GM18499 (cell line): ENCODE data around the gene NAA38.
A peak's percentile ranks its signal among the peaks of the same experiment; 100 is the strongest.
"Not testable (repeated sequence)": the region's sequence is repeated elsewhere in the genome, so short reads cannot be mapped to it uniquely, and the experiment has no call there.

Source experiments
- ATAC-seq: cut with Tn5 transposase; IDR thresholded peaks from one replicate; pipeline ENCODE4 v1.9.1; 2021; ENCODE audit warnings: moderate number of reproducible peaks; ENCODE audit not compliant: insufficient read depth, unreplicated experiment

NAA38 gene

DNA sequence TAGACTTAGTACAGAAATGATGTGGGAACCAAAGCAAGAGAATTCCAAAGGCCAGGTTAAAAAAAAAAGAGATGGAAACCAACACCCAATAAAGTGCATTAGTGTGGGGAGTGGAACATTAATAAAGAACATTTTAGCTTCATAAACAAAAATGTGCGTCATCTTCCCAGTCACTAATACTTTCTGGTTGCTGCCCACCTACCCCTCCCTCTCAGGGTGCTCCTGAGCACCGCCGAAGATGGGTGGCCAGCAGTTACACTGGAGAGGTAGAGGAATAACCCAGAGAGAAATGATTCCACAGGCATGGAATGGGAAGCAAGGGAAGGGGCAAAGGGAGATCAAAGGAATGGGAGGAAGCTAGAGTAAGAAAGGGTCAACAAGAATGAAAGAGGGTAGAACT lies 25.3 kb upstream of the NAA38 start:
- no peak for ATAC-seq

DNA sequence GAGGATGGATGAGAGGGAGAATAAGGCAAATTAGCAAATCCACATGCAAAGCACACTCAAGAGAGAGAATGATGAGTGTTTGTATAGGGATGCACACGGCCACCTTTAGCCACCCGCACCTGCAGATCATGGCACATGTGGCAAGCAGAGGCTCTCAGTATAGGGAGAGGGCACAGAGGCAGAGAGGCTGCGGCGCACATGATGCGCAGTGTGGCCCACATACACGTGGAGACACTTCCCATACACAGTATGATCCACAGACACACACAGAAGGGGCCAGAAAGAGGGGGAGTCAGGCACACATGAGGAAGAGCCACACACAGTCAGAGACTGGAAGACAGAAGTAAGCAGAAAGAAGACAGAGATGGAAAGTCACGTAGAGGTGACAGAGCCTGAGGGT lies 24.7 kb upstream of the NAA38 start:
- no peak for ATAC-seq

DNA sequence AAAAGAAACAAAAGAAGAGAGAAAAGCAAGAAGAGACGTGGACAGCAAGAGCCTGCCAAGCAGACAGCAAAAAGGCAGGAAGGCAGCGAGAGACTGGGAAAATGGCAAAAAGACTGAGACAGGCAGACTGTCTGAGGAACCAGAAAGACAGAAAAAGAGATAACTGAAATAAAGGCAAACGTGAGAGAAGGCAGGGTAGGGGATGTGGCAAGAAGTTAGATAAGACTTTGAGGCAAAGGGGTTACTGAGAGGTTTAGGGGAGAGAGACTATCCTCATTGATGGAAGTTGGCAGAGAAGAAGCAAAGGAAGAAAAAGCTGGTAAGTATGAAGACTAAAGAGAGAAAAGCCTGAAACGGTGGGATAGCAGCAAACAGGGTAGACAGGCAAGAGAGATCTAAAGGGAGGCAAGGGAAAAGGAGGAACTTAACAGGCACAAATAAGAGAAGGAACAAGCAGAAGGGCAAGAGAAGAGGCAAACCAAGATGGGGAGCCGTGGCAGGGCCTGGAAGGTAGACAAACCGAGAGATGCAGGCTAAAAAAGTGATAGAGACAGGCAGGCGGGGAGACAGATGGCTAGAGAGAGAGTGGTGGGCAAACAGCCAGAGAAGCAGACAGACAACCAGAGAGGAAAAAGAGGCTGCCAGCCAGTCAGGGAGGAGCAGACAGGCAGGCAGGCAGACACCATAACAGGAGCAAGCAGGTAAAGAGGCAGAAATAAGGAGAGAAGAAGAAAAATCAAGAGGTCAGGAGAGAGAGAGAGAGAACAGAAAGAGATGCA lies 24.1 kb upstream of the NAA38 start:
- ATAC-seq: no peak

DNA sequence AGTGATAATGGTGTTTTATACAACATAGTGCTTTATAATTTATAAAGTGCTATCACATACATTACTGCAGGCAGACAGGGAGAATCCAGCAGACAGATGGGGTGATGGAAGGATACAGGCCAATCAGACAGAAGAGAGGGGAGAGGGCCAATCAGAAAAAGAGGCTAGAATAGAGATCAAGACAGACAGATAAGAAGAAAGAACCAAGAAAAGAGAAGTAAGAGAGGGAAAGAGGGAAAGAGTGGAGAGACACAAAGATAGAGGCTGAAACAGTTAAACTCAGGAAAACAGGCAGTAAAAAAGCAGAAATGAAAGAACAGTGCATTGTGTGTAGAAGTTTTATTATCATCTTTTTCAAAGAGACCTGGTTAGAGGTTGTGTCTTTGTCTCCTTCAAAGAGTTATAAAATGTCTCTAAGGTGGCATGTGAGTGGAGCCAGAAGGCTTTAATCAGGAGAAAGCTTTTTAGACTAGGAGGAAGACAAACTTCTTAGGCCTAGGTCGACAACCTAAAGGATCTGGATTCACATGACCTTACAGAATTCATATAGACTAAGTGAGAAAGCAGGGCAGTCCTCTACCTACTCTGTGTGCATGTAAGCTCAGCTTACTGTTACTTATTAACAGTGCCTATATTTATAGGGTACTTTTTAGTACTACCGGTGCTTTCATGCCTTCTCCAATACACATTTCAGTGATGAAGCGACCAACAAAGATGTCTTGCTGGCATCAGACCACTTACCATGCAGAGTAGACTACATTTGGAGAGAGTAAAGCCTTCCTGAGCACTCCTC lies 22.9 kb upstream of the NAA38 start:
- no peak for ATAC-seq

DNA sequence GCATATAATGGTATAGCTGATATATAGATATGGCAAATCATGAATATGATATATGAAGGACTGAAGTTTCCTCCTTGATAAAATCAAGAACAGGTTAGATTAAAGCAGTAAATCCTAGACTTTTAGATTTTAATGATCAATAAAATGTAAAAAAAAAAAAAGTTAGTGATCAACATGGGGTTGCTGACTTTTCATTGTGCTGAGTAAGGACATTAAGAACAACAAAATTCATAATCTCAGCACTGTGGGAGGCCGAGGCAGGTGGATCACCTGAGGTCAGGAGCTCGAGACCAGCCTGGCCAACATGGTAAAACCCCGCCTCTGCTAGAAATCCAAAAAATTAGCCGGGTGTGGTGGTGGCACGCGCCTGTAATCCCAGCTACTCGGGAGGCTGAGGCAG lies 20.9 kb upstream of the NAA38 start:
- no peak for ATAC-seq

DNA sequence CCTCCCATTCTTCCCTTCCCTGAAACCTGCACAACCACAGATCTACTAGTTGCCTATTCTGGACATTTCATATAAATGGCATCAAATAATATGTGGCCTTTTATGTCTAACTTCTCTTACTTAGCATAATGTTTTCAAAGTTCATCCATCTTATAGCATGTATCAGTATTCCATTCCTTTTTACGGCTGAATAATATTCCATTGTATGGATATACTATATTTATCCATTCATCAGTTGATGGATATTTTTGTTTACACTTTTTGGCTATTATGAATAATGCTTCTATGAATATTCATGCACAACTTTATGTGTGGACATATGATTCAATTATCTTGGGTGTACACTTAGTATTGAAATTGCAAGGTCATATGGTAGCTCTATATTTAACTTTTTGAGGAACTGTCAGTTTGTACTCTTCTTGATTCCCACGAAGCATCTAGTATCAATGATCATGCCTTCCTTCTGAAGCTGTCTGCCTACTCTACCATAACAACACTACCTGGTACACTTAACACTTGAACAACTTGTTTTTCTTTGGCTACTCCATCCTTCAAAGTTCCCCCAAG lies 18.5 kb upstream of the NAA38 start:
- ATAC-seq: no peak

DNA sequence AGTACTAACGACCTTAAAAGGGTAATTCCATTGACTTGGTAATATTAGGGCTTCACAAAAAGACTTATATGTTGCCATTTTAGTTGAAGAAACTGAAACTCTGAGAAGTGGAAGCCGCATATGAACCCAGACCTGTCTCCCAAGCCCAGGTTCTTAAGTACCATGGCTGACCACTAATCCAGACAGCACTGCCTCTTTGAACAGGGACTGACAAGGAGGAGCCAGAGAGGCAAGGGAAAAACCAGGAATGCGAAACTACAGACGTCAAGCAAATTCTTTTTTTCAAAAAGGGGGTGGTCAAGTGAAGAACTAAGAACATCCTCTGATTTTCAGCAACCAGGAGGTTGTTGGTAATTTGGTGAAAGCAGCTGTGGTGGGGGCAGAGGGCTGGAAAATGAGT lies 15.7 kb upstream of the NAA38 start:
- no peak for ATAC-seq

DNA sequence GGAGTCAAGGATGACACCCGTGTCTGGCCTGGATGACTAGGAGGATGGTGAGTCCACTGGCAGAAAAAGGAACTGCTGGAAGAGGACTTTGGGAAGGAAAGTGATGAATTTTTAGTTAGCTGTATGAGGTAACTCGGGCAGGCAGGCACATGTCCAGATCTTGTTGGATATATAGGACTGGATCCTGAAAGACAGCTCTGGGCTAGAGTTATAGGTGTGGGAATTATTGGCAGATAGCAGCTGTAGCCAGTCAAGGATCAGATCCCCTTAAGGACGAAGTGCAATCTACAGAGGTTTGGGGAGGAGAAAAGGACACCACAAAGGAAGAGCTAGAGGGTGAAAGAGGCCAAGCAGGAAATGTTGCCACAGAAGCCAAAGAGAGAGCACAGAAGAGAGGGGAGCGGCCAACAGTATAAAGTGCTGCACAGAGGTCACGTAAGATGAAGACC lies 10.5 kb upstream of the NAA38 start:
- no peak for ATAC-seq

DNA sequence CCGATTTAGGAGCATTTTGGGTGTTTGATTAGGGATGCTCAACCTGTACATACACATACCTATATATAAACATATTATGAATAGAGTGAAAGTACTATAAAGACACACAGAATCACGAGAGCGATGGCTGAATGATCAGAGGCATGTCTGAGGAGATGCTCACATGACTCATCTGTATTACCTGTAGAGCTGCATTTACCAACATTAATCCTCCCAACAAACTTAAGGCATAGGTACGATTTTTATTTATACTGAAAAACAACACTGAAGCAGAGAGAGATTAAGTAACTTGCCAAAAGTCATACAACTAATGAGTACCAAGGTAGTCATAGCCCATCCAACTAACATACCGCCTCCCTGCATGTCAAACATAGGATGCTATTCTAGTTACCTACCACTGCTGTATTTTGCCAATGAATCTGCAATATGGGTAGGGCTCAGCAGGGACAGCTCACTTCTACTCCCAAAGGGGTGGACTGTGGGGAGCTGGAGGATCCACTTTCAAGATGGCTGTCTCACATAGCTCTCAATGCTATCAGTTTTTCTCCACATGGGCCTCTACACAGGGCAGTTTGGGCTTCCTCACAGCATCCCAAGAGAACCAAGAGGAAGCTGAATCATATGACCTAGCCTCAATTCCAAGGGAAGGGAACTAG lies 7.8 kb upstream of the NAA38 start:
- ATAC-seq: no peak

DNA sequence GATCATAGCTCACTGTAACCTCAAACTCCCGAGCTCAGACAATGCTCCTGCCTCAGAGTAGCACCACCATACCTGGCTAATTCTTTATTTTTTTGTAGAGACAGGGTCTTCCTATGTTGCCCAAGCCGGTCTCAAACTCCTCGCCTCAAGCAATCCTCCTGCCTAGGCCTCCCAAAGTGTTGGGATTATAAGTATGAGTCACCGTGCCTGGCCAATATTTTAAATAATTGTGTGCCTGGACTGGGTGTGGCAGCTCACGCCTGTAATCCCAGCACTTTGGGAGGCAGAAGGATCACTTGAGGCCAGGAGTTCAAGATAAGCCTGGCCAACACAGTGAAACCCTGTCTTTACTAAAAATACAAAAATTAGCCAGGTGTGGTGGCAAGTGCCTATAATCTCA lies 7.0 kb upstream of the NAA38 start:
- ATAC-seq: not testable (repeated sequence)

DNA sequence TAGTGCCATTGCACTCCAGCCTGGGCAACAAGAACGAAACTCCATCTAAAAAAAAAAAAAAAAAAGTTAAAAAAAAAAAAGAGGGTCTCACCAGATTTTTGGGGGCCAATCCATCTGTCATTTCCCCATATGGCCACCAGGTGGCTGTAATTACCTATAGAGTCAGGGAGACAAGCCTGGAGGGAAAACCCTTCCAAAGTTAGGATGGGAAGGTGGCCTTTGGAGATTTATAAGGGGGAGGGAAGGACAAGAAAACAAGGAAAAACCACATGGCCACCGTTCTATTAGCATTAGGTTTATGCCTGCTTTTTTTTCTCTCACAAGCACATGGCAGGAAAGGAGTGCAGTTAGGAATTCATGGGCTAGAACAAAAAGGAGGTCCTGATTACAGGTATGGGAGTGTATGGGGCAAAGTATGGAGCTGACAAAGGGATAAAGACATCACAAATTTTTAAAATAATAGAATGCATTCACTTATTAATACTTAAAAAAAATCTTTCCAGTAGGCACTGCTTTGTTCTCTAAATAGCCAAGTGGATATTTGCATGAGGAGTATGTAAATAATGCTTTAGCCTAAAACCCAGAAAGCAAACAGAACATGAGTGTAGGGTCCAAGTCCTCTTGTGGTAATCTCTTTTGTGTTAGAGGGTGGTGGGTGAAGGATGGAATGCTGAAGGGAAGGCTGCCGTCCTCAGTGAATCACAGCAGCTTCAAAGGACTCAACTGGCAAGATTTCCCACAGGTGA lies 5.5 kb upstream of the NAA38 start:
- ATAC-seq: no peak

DNA sequence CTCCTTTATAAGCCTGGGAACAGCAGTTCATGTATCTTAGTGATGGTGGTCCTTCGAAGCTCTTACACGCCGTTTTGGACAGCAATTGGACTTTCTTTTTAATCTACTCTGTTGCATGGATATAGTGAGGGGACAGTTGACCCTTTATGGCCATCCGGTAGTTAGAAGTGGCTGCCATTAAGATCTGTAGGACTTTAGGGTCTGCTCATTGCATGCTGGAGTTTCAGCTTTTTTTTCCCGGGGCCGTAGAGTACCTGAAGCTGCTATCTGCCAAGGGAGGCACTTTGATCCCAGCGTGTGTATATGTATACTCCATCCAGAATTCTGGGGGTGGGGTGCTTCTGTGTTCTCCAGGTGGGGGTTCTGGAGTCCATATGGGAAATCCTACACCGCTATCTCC lies 1.7 kb upstream of the NAA38 start:
- ATAC-seq: no peak

DNA sequence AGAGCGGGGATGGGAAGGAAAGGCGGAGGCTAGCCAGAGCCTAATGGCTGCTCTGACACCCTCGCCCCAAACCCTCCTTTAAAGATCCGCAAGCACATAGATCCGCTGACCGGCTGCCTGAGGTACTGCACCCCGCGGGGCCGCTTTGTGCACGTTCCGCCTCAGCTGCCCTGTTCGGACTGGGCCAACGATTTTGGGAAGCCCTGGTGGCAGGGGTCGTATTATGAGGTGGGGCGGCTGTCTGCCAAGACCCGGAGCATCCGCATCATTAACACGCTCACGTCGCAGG lies 1.1 kb upstream of the NAA38 start:
- ATAC-seq: no peak

DNA sequence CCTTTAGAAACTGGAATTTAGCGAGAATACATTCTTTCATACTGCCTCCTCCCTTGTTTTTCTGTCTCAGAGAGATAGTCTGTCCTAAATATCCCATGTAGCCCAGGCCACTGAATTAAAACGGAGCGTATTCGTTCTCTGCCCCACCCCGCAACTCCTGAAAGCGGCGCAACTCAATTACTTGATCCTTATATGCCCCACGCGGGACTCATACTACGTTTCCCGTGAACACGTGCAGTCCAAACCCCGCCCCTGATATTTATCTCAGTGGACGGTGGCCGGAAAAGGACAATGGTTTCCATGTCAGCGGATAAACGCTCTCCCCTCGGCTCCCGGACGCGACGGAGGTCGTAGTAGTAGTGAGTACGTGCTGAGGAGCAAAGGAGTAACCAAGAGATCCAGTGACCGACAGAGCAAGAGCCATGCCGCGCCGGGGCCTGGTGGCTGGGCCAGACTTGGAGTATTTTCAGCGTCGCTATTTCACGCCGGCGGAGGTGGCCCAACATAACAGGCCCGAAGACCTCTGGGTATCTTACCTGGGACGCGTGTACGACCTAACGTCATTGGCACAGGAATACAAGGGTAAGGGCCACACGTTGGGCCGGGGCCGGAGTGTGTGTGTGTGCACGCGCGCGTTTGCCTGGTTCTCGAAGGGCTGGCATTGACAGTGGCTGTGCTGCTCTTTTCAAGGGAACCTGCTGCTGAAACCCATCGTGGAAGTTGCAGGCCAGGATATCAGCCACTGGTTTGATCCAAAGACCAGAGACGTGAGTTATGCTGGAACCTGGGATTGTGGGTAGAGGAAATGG lies 558 bp upstream of the NAA38 start, which contains the start of gene CYB5D1:
TSS of gene CYB5D1 (plus strand) at position 291 of the 809 bp plus-strand sequence. CDS start at position 423, 132 bp downstream.
- peak; percentile 21 for ATAC-seq

DNA sequence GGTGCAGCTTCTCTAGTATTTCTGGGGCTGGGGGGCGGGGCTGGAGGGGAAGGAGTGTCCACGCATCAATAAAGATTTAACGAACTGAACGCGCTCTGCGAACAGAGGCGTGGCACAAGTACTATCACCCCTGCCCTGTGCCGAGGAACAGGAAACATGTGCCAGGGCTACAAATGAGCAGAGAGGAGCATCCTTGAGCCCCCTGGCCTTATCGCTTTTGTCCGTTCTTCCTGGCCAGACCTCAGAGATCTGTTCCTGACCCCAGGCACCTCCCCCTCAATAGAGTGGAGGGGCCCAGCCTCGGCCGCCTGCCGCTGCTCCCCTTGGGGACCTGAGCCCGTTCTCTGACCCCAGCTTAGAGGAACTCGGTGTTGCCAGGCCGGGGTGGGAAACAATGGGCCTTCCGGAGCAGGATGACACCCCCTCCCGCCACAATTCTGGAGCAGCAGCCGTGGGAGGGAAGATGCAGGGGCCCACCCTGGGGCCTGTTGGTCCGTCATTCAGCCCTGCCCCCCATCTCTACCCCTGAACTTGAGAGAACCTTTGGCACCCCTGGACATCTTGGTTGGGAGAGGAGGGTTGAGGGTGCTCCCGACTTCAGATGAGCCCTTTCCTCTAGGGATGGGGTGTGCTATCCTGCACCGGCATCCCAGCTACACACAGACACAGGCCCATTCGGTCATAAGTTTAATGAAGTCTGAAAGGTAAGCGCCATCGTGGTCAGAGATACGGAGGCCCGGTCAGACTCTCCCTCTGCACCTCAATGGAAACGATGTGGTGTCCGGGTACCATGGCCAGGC lies 1.1 kb downstream of the NAA38 start:
- no peak for ATAC-seq

DNA sequence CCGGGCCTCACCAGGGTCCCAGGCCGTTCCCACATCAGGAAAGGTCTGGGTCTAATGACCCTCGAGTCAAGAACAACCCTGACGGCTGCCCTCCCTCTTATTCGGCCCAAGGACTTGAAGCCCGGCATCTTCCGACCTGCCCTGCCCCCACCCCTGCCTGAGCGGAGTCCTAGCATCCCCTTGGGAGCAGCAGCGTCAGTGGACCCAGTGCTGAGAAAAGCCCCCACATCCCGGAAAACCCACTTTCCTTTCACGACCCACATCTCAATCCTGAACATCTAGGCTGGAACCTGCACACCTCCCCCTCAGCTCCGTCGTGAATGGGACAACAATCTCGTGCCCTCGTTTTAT lies 1.7 kb downstream of the NAA38 start:
- ATAC-seq: no peak

DNA sequence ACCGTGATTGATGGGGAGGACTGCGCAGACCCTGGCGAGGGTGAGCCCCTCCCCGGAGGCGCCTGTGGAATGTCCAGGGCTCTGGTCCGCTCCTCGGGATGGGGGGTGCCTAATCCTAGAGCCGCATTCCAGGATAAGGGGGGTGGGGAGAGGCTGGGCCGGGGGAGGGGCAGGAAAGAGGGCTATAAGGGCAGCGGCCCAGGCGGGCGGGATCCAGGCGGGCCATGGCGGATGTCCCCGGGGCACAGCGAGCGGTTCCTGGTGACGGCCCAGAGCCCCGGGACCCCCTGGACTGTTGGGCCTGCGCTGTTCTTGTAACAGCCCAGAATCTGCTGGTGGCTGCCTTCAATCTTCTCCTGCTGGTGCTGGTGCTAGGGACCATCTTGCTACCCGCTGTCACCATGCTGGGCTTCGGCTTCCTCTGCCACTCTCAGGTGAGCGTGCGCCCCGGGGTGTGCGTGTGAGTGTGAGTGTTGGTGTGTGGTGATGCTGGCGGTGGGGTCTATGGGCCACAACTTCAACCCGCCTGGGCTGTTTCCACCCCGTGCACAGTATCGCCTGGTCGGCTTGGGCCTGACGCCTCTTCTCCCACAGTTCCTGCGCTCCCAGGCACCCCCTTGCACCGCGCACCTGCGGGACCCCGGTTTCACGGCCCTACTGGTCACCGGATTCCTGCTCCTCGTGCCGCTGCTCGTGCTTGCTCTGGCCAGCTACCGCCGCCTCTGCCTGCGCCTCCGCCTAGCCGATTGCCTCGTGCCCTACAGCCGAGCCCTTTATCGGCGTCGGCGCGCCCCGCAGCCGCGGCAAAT lies 2.3 kb downstream of the NAA38 start, which contains the start of gene TMEM88:
TSS of gene TMEM88 (plus strand) at position 216 of the 809 bp plus-strand sequence. CDS start at position 225, 9 bp downstream.
- no peak for ATAC-seq
